GM19397 (cell line): ENCODE measurements around the gene SLC46A1.
"Not testable (repeated sequence)": the region's sequence is repeated elsewhere in the genome, so short reads cannot be mapped to it uniquely, and the experiment has no call there.

Source experiments
- ATAC-seq: cut with Tn5 transposase; IDR thresholded peaks from one replicate; pipeline ENCODE4 v1.9.1; 2021; ENCODE audit warnings: mild to moderate bottlenecking, moderate library complexity; ENCODE audit not compliant: unreplicated experiment

SLC46A1 gene

GRCh38 chr17:28405632-28406472 lies at the start of gene SLC46A1:
TSS of gene SLC46A1 (minus strand) at chr17:28406212. CDS start at chr17:28406114, 98 bp downstream.
- ATAC-seq: peak; percentile 65

- no peak for ATAC-seq
These were observed 43.8 kb upstream of the SLC46A1 start for GRCh38 chr17:28449859-28450258.

GRCh38 chr17:28447396-28447760 lies 41.4 kb upstream of the SLC46A1 start:
- no peak for ATAC-seq

- ATAC-seq: no peak
These were observed 40.8 kb upstream of the SLC46A1 start for GRCh38 chr17:28446716-28447395.

- ATAC-seq: no peak
These were observed 38.1 kb upstream of the SLC46A1 start for GRCh38 chr17:28443901-28444638.

GRCh38 chr17:28434326-28434725 lies 28.3 kb upstream of the SLC46A1 start:
- ATAC-seq: not testable (repeated sequence)

- ATAC-seq: no peak
These were observed 27.7 kb upstream of the SLC46A1 start for GRCh38 chr17:28433721-28434120.

- not testable (repeated sequence) for ATAC-seq
These were observed 22.0 kb upstream of the SLC46A1 start for GRCh38 chr17:28427982-28428381.

- ATAC-seq: no peak
These were observed 21.4 kb upstream of the SLC46A1 start for GRCh38 chr17:28427371-28427770.

- ATAC-seq: no peak
These were observed 20.1 kb upstream of the SLC46A1 start for GRCh38 chr17:28426081-28426519.

- ATAC-seq: no peak
These were observed 19.2 kb upstream of the SLC46A1 start for GRCh38 chr17:28425206-28425605.

- ATAC-seq: no peak
These were observed 15.8 kb upstream of the SLC46A1 start for GRCh38 chr17:28421787-28422305.

GRCh38 chr17:28416703-28417311 lies 10.8 kb upstream of the SLC46A1 start:
- no peak for ATAC-seq

GRCh38 chr17:28415886-28416285 lies 9.9 kb upstream of the SLC46A1 start:
- ATAC-seq: no peak

GRCh38 chr17:28413804-28414203 lies 7.8 kb upstream of the SLC46A1 start:
- no peak for ATAC-seq

GRCh38 chr17:28412099-28412498 lies 6.1 kb upstream of the SLC46A1 start:
- no peak for ATAC-seq

GRCh38 chr17:28407974-28408306 lies 1.9 kb upstream of the SLC46A1 start:
- no peak for ATAC-seq

- ATAC-seq: no peak
These were observed 1.3 kb upstream of the SLC46A1 start for GRCh38 chr17:28407130-28407973.

- ATAC-seq: no peak
These were observed 432 bp upstream of the SLC46A1 start for GRCh38 chr17:28406473-28406814.
